Suprapubic skin (tissue), 4 donors: ENCODE measurements around the gene RCN1.

ENCODE experiments used
- CTCF ChIP-seq, 2 donors: fragments of 200-600 bp in 1 of 2; fragments of 450-650 bp in 1 of 2; sonication (generic) in 1 of 2; IDR thresholded peaks; one replicate each; pipeline ENCODE4 v1.5.1; 2016 to 2019; ENCODE audit warnings: antibody characterized with exemption in 2 of 2, mild to moderate bottlenecking in 1 of 2, moderate library complexity in 1 of 2
- EP300 ChIP-seq: sonication (generic); formaldehyde crosslinking; IDR thresholded peaks from one replicate; pipeline ENCODE4 v1.6.1; 2017; ENCODE audit warnings: antibody characterized with exemption
- POLR2A ChIP-seq, 2 donors: fragments of 450-650 bp; IDR thresholded peaks; one replicate each; pipeline ENCODE4 v1.6.1; 2017; ENCODE audit warnings: antibody characterized with exemption in 2 of 2, mild to moderate bottlenecking in 2 of 2, moderate library complexity in 2 of 2
- POLR2AphosphoS5 ChIP-seq, 3 donors: sonication (generic); formaldehyde crosslinking; IDR thresholded peaks; one replicate each; pipeline ENCODE4 v1.6.1; 2017; ENCODE audit warnings: antibody characterized with exemption in 3 of 3

- TF ChIP-seq CTCF (IDR thresholded peaks at IDR 0.05) (no peak), POLR2AphosphoS5 (IDR thresholded peaks at IDR 0.05) (no peak), POLR2A (IDR thresholded peaks at IDR 0.05) (no peak), EP300 (no peak)
Measured at GRCh38 chr11:32094923-32095322, 4.0 kb downstream of the RCN1 start.
